ENCODE measurements around the gene SSR4. TPM values are rescaled to one million over a fixed set of nuclear protein-coding genes. Genes with fewer than 3 reads are reported as not detected.

Gene SSR4
- total RNA-seq, 1 experiment from 2014 or later = 203 TPM

DNA sequence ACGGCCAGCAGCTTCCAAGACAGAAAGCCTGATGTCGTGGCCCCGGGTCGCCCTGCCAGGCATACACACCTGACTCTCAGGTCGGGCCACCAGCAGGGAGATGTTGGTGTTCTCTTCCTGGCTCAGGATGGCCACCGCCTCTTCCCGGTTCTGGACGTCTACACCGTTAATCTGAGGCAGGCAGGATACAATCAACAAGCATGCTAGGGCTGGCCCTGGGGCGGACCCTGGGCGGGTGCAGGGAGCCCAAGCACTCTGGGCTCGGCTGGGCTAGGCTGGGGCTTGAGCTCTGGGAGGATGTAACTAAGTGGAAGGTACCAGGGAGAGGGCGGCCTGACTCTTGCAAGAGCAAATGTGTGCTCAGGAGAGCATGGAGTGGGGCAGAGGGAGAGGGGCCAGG is 11.0 kb downstream of the SSR4 start (continued):
- TF ChIP-seq PREB (CRISPR knock-in tag; IDR thresholded peaks at IDR 0.05; ENCODE audit: borderline replicate concordance) = no peak

GRCh38 chrX:153806999-153807575 is 12.6 kb downstream of the SSR4 start:
- no peaks in the 10 kb centered on the region for H3K9me3 Mint-ChIP-seq
- no peak overlapping the region for H3K27ac Mint-ChIP-seq
- no peak overlapping the region for H3K4me3 Mint-ChIP-seq
- ChIA-PET POLR2A (no interaction called here), CTCF (no interaction called here)
- peaks cover 7% of the 10 kb centered on the region for H3K36me3 Mint-ChIP-seq
- ATAC-seq (no peak), DNase-seq (ENCODE audit: low spot score) (no peak)
- peaks cover 18% of the 10 kb centered on the region for H3K4me1 Mint-ChIP-seq
- H3K27me3 Mint-ChIP-seq (ENCODE audit: low read depth) = no peaks in the 10 kb centered on the region
- no peak for TF ChIP-seq FOXJ3 (CRISPR knock-in tag; IDR thresholded peaks at IDR 0.05; ENCODE audit: borderline replicate concordance)
- no peak for TF ChIP-seq ZNF121 (CRISPR knock-in tag; IDR thresholded peaks at IDR 0.05)
- TF ChIP-seq NR1H2 (CRISPR knock-in tag; IDR thresholded peaks at IDR 0.05) = no peak
- TF ChIP-seq FOXP1 (CRISPR knock-in tag; IDR thresholded peaks at IDR 0.05; ENCODE audit: borderline replicate concordance) = no peak
- TF ChIP-seq JAZF1 (CRISPR knock-in tag; IDR thresholded peaks at IDR 0.05) = no peak
- no peak for TF ChIP-seq SMAD3 (CRISPR knock-in tag; IDR thresholded peaks at IDR 0.05; ENCODE audit: borderline replicate concordance)
- no peak for TF ChIP-seq ZMAT4 (CRISPR knock-in tag; IDR thresholded peaks at IDR 0.05)
- no peak for TF ChIP-seq IRF2 (CRISPR knock-in tag; IDR thresholded peaks at IDR 0.05; ENCODE audit: borderline replicate concordance, low read depth)
- TF ChIP-seq MXD4 (CRISPR knock-in tag; IDR thresholded peaks at IDR 0.05; ENCODE audit: borderline replicate concordance) = no peak
- no peak for TF ChIP-seq NFATC4 (CRISPR knock-in tag; IDR thresholded peaks at IDR 0.05)
- TF ChIP-seq, protein P1, sequence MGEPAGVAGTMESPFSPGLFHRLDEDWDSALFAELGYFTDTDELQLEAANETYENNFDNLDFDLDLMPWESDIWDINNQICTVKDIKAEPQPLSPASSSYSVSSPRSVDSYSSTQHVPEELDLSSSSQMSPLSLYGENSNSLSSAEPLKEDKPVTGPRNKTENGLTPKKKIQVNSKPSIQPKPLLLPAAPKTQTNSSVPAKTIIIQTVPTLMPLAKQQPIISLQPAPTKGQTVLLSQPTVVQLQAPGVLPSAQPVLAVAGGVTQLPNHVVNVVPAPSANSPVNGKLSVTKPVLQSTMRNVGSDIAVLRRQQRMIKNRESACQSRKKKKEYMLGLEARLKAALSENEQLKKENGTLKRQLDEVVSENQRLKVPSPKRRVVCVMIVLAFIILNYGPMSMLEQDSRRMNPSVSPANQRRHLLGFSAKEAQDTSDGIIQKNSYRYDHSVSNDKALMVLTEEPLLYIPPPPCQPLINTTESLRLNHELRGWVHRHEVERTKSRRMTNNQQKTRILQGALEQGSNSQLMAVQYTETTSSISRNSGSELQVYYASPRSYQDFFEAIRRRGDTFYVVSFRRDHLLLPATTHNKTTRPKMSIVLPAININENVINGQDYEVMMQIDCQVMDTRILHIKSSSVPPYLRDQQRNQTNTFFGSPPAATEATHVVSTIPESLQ (CRISPR knock-in tag; IDR thresholded peaks at IDR 0.05) = no peak
- no peak for TF ChIP-seq GABPB1 (CRISPR knock-in tag; IDR thresholded peaks at IDR 0.05)
- no peak for TF ChIP-seq ESRRA (CRISPR knock-in tag; IDR thresholded peaks at IDR 0.05; ENCODE audit: borderline replicate concordance)
- TF ChIP-seq SOX15 (CRISPR knock-in tag; IDR thresholded peaks at IDR 0.05) = no peak
- no peak for TF ChIP-seq NFE2L1 (CRISPR knock-in tag; IDR thresholded peaks at IDR 0.05)
- no peak for TF ChIP-seq NFYB (CRISPR knock-in tag; conservative IDR thresholded peaks at IDR 0.05; ENCODE audit: low read depth)
- no peak for TF ChIP-seq ZNF281 (CRISPR knock-in tag; IDR thresholded peaks at IDR 0.05)

GRCh38 chrX:153807976-153808375 is 13.5 kb downstream of the SSR4 start:
- ChIA-PET CTCF (no interaction called here), POLR2A (no interaction called here)
- H3K36me3 Mint-ChIP-seq = peaks cover 3% of the 10 kb centered on the region
- H3K27ac Mint-ChIP-seq = peak overlapping the region; percentile 85
- ATAC-seq = no peak
- peaks cover 27% of the 10 kb centered on the region for H3K4me1 Mint-ChIP-seq
- no peak for DNase-seq (ENCODE audit: low spot score)
- H3K9me3 Mint-ChIP-seq = no peaks in the 10 kb centered on the region
- no peaks in the 10 kb centered on the region for H3K27me3 Mint-ChIP-seq (ENCODE audit: low read depth)
- no peak overlapping the region for H3K4me3 Mint-ChIP-seq
- TF ChIP-seq, protein P2, sequence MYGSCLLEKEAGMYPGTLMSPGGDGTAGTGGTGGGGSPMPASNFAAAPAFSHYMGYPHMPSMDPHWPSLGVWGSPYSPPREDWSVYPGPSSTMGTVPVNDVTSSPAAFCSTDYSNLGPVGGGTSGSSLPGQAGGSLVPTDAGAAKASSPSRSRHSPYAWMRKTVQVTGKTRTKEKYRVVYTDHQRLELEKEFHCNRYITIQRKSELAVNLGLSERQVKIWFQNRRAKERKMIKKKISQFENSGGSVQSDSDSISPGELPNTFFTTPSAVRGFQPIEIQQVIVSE (CRISPR knock-in tag; IDR thresholded peaks at IDR 0.05; ENCODE audit: borderline replicate concordance) = no peak
- TF ChIP-seq, protein P3, sequence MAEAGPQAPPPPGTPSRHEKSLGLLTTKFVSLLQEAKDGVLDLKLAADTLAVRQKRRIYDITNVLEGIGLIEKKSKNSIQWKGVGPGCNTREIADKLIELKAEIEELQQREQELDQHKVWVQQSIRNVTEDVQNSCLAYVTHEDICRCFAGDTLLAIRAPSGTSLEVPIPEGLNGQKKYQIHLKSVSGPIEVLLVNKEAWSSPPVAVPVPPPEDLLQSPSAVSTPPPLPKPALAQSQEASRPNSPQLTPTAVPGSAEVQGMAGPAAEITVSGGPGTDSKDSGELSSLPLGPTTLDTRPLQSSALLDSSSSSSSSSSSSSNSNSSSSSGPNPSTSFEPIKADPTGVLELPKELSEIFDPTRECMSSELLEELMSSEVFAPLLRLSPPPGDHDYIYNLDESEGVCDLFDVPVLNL (CRISPR knock-in tag; IDR thresholded peaks at IDR 0.05; ENCODE audit: borderline replicate concordance, low read depth) = no peak
- TF ChIP-seq ERG (CRISPR knock-in tag; IDR thresholded peaks at IDR 0.05) = no peak
- no peak for TF ChIP-seq NR2C2 (CRISPR knock-in tag; IDR thresholded peaks at IDR 0.05)
- TF ChIP-seq ZNF317 (CRISPR knock-in tag; IDR thresholded peaks at IDR 0.05; ENCODE audit: borderline replicate concordance, low read depth) = no peak

All from WTC11 (cell line).